ENCODE measurements around the gene JUN.

JUN gene

GRCh38 chr1:58754683-58755467, 29.0 kb downstream of the JUN start:
- peak; percentile 31 for DNase-seq

- no peak for DNase-seq
Measured at GRCh38 chr1:58754073-58754613, 29.7 kb downstream of the JUN start.

- DNase-seq: no peak
Measured at GRCh38 chr1:58753431-58753866, 30.4 kb downstream of the JUN start.

- no peak for DNase-seq
Measured at GRCh38 chr1:58749646-58750045, 34.2 kb downstream of the JUN start.

GRCh38 chr1:58748666-58749065, 35.2 kb downstream of the JUN start:
- no peak for DNase-seq

- no peak for DNase-seq
Measured at GRCh38 chr1:58746757-58747156, 37.1 kb downstream of the JUN start.

GRCh38 chr1:58746182-58746581, 37.7 kb downstream of the JUN start:
- DNase-seq: no peak

GRCh38 chr1:58745666-58746065, 38.2 kb downstream of the JUN start:
- DNase-seq: no peak

- no peak for DNase-seq
Measured at GRCh38 chr1:58745117-58745516, 38.7 kb downstream of the JUN start.

GRCh38 chr1:58741678-58742553, 41.9 kb downstream of the JUN start:
- no peak for DNase-seq

GRCh38 chr1:58739856-58740466, 43.9 kb downstream of the JUN start:
- DNase-seq: peak; percentile 63

GRCh38 chr1:58738876-58739275, 45.0 kb downstream of the JUN start:
- DNase-seq: no peak

GRCh38 chr1:58735586-58735985, 48.3 kb downstream of the JUN start:
- DNase-seq: no peak

GRCh38 chr1:58734630-58735029, 49.2 kb downstream of the JUN start:
- DNase-seq: no peak

- DNase-seq: no peak
Measured at GRCh38 chr1:58732087-58732775, 51.6 kb downstream of the JUN start.

Measured in hematopoietic multipotent progenitor cell treated with erythropoietin and hydrocortisone succinate and interleukin-3 and kit ligand, for 8 days (in vitro differentiated cells).